ENCODE measurements around the gene MAML2. TPM values are rescaled to one million over a fixed set of nuclear protein-coding genes. Genes with fewer than 3 reads are reported as not detected.

Gene MAML2
- total RNA-seq, 6 experiments from 2014 or later, result 24.9 to 30.8 (median 28.3) TPM

- H3K27me3 Mint-ChIP-seq (ENCODE audit: insufficient read depth), result no peaks in the 10 kb centered on the region; the same call in none of the 2 replicates
- no peak for TF ChIP-seq CTCF (IDR thresholded peaks at IDR 0.05)
- peaks cover 23% of the 10 kb centered on the region for H3K9me3 Mint-ChIP-seq
- H3K4me3 Mint-ChIP-seq, result no peak overlapping the region
- H3K4me1 Mint-ChIP-seq (ENCODE audit: low read depth), result peaks cover 7% of the 10 kb centered on the region
- DNase-seq, result no peak
- no peak overlapping the region for H3K27ac Mint-ChIP-seq
- H3K36me3 Mint-ChIP-seq (ENCODE audit: low read depth), result peaks cover 18% of the 10 kb centered on the region
These were observed 399.4 kb downstream of the MAML2 start for GRCh38 chr11:95943546-95943945.

DNA sequence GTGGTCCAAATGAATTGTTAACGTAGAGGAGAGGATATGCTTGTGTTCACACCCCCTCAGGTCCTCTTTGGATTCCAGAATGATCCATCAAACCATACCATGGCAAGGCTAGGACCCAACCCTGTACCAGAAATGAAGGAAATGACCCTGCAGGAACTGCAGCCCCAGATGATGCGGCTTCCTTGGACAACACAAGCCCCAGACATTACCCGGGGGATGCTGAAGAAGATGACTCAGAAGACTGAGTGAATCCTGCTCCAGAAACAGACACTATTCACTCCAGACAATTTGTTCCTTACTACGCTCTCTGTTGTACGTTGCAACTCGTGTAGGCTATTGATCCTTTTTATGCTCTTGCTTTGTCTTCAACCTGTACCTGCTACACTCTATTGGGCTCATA is 403.9 kb downstream of the MAML2 start:
- H3K4me3 Mint-ChIP-seq, result no peak overlapping the region
- peaks cover 5% of the 10 kb centered on the region for H3K9me3 Mint-ChIP-seq
- no peak for TF ChIP-seq CTCF (IDR thresholded peaks at IDR 0.05)
- peaks cover 7% of the 10 kb centered on the region for H3K4me1 Mint-ChIP-seq (ENCODE audit: low read depth)
- no peaks in the 10 kb centered on the region for H3K27me3 Mint-ChIP-seq (ENCODE audit: insufficient read depth)
- H3K27ac Mint-ChIP-seq, result no peak overlapping the region; the same call in 1 of the 2 replicates
- DNase-seq, result no peak
- peaks cover 3% of the 10 kb centered on the region for H3K36me3 Mint-ChIP-seq (ENCODE audit: low read depth)

DNA sequence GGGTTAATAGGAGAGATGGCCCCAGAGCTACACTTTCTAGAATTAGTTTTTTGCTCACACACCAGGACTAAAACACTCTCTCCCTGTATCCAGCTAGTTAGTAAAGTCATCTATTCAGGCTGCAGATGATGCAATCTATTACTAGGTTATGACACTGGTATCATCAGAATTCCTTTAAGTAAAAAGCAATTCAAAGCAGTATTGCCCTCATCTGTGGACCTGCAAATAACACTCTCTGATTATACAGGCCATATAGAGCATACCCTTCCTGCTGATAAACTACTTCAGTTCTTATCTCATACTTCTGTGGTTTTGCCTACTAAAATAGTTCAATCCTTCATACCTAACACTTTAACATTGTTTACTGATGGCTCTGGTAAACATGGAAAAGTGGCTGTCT is 405.6 kb downstream of the MAML2 start:
- Mint-ChIP-seq H3K4me1 (ENCODE audit: low read depth) (peaks cover 7% of the 10 kb centered on the region), H3K36me3 (ENCODE audit: low read depth) (no peaks in the 10 kb centered on the region), H3K27ac (no peak overlapping the region), H3K9me3 (no peaks in the 10 kb centered on the region), H3K27me3 (ENCODE audit: insufficient read depth) (no peaks in the 10 kb centered on the region), H3K4me3 (no peak overlapping the region)
- DNase-seq, result no peak
- TF ChIP-seq CTCF (IDR thresholded peaks at IDR 0.05), result no peak

GRCh38 chr11:95933594-95933993 is 409.4 kb downstream of the MAML2 start:
- peaks cover 11% of the 10 kb centered on the region for H3K9me3 Mint-ChIP-seq
- no peaks in the 10 kb centered on the region for H3K27me3 Mint-ChIP-seq (ENCODE audit: insufficient read depth)
- no peak for DNase-seq
- no peak for TF ChIP-seq CTCF (IDR thresholded peaks at IDR 0.05)
- H3K27ac Mint-ChIP-seq, result no peak overlapping the region
- H3K36me3 Mint-ChIP-seq (ENCODE audit: low read depth), result peaks cover 15% of the 10 kb centered on the region
- H3K4me1 Mint-ChIP-seq (ENCODE audit: low read depth), result no peaks in the 10 kb centered on the region
- H3K4me3 Mint-ChIP-seq, result no peak overlapping the region

- Mint-ChIP-seq H3K36me3 (ENCODE audit: low read depth) (peaks cover 15% of the 10 kb centered on the region), H3K4me1 (ENCODE audit: low read depth) (no peaks in the 10 kb centered on the region; the same call in 1 of the 2 replicates), H3K9me3 (peaks cover 11% of the 10 kb centered on the region), H3K27ac (no peak overlapping the region), H3K27me3 (ENCODE audit: insufficient read depth) (no peaks in the 10 kb centered on the region), H3K4me3 (no peak overlapping the region)
- DNase-seq, result no peak
- TF ChIP-seq CTCF (IDR thresholded peaks at IDR 0.05), result no peak
These were observed 411.1 kb downstream of the MAML2 start for GRCh38 chr11:95931916-95932315.

- no peak for TF ChIP-seq CTCF (IDR thresholded peaks at IDR 0.05)
- Mint-ChIP-seq H3K27ac (no peak overlapping the region), H3K4me3 (no peak overlapping the region), H3K36me3 (ENCODE audit: low read depth) (peaks cover 15% of the 10 kb centered on the region), H3K9me3 (peaks cover 11% of the 10 kb centered on the region), H3K4me1 (ENCODE audit: low read depth) (no peaks in the 10 kb centered on the region; the same call in 1 of the 2 replicates), H3K27me3 (ENCODE audit: insufficient read depth) (no peaks in the 10 kb centered on the region)
- no peak for DNase-seq
These were observed 412.0 kb downstream of the MAML2 start for GRCh38 chr11:95930948-95931347.
